GM18909 (cell line): Measurements from ENCODE around the gene CDH2.

Experiments
- ATAC-seq: cut with Tn5 transposase; IDR thresholded peaks from one replicate; pipeline ENCODE4 v1.9.1; 2021; ENCODE audit warnings: mild to moderate bottlenecking; ENCODE audit not compliant: unreplicated experiment, poor library complexity

CDH2 gene

DNA sequence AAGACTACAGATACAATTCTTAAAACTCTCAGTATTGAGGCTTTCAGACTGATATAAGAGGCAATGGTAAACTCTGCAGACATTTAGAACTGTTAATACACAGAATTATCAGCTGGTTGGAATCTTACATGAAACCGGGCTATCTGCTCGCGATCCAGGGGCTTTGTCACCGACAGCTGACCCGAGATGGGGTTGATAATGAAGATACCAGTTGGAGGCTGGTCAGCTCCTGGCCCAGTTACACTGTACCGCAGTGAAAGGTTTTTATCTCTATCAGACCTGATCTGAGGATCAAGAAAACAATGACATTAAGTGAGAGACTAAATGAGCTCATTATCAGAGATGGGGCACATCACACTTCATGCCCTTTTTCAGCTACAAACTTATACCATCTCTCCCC is 167.3 kb downstream of the CDH2 start:
- ATAC-seq = no peak

DNA sequence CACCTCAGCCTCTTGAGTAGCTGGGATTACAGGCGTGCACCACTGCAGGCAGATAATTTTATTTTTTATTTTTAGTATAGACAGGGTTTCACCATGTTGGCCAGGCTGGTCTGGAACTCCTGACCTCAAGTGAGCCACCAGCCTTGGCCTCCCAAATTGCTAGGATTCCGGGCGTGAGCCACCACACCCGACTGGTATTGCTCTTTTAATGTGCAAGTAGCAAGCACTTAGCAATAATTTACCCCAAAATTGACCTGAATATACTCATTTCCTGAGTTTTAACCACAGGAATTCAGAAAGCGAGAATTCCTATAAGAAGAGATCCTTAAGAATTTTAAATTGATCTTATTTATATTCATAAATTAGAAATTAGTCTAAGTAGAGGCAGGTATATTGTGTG is 169.1 kb downstream of the CDH2 start:
- no peak for ATAC-seq

DNA sequence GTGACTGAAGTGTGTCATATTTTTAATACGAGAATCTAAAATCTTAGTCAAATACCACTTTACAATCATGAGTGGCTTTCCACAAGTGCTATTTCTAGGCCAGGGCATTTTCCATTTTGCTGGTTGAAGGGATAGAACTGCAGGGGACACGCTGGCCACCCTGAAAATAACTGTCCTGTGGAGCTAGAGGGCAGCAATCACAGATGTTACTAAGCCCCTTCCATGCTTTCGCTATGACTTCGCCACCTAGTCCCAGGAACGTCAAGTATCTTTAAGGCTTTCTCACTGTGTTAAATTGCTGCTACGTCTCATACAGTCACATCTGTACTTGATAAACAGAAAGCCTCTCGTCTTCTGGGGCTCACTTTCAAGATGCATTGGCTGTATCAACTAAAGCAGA is 171.8 kb downstream of the CDH2 start:
- ATAC-seq = no peak

GRCh38 chr18:28004606-28005005 is 172.3 kb downstream of the CDH2 start:
- no peak for ATAC-seq

GRCh38 chr18:28003451-28003850 is 173.5 kb downstream of the CDH2 start:
- ATAC-seq = no peak

- no peak for ATAC-seq
These were observed 174.1 kb downstream of the CDH2 start for GRCh38 chr18:28002841-28003240.

DNA sequence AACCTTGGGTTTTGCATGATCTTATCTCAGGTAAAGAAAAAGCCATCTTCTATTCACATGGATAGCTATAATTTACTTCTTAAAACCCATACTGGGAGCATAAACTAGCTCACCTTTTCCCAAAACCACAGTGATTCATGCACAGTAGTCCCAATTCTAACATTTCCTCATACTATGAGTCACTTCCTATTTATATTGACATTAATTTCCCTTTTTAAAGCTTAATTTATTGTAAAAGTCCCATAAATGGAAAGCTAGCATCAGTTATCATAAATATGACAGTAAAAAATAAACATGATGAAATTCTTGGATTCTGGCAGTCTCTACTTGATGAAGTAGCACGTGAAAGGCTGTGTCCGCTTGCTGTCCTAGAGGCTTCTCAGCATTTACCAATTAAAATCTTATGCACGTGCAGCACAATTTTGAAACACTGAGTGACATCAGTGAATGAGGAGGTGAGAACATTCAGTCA is 180.1 kb downstream of the CDH2 start:
- no peak for ATAC-seq

DNA sequence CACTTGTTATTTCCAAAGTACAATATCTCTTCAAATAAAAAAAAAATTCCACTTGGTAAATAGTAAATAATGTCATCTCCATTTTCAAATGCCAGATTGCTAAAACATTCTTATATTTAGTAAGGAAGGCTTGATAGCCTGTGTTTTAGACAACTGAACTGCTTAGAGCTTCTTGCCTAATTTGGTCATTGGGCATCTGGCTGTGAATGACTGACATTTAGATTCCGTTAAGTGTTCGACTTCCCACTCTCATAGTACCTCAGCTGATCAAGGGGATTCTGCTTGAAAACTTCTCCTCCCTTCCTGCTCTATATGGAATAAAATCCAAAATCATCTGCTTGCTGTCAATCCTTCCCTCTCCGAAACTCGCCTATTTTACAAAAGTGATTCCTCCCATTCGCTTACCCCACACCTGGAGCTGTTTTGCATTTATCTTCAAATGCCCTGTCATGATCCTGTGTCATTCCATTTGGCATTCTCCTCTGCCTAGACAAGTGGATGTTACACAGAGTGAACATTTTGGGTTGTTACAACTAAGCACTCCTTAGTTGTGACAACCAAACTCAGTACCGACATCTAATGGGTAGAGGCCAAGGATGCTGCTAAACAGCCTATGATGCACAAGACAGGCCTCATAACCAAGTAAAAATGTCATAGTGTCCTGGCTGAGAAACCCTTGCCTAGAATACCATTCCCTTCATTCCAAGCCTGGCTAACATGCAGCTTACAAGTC is 181.0 kb downstream of the CDH2 start:
- no peak for ATAC-seq

DNA sequence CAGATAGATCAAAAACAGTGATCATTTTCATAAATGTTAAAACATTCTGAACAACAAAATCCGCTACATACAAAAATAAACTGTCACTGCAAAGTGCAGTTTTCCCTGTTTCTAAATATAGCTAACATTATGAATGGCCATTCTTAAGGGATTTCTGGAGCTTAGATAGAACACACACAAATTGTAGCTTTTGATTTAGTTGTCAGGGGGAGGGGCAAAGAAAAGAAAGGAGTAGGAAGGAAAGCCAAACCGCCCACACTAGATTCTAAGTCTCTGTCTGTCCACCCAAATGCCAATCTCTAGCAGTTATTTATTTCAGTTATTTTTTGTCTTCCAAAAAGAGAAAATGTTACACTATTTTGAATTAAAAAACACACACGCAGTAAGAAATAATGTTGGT is 182.4 kb downstream of the CDH2 start:
- no peak for ATAC-seq

DNA sequence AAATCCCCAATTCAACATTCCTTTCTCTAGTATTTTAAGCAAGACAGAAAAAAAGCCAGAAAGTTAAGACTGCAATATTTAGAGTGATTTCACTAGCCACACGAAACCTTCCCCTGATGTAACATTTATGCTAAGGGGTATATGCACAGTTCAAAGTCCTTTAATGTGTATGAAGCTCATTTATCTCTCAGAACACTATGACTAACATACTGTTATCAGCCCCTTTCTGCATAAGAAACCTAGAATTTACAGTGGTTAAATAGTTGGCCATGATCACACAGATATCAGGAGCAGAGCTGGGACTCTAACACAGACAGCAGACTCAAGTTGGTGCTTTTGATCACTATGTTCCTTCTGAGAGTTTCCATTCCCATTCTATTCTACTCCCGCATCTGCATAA is 185.5 kb downstream of the CDH2 start:
- no peak for ATAC-seq

DNA sequence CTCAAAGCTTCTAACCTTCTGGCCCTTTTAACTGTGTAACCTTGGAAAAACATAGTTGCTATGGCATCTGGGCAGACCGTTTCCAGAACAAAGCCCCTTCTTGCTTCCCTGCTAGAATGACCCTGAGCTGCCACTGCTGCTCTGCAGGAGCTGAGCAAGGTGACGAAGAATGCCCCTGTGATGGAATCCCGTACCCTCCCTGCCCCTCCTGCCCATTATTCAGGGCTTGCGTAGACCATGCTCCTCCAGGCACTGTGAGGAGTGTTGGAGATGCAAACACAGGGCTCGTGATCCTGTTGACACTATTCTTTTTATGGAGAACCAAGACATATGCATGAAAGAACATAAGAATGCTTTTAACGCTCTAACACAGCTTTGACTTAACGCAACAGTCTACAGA is 191.1 kb downstream of the CDH2 start:
- no peak for ATAC-seq

GRCh38 chr18:27983780-27984179 is 193.2 kb downstream of the CDH2 start:
- no peak for ATAC-seq

GRCh38 chr18:27976806-27977408 is 200.0 kb downstream of the CDH2 start:
- ATAC-seq = no peak

DNA sequence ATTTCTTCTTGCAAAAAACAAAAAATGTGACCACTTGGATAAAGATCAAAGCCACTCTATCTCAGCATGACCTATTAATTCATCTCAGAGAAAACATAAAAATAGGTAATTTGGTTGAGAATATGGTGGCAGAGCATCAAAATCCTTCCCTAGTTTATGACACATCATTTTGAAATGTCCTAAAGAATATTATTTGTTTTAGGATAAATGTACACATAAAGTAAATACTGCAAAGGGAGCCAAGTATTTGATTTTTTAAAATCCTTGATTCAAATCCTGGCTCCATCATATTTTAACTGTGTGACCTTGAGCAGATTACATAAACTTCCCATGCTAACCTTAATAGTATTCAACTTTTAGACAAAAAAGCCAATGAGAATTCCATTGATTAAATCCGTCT is 206.6 kb downstream of the CDH2 start:
- ATAC-seq = no peak

- ATAC-seq = no peak
These were observed 207.7 kb downstream of the CDH2 start for GRCh38 chr18:27969206-27969605.

DNA sequence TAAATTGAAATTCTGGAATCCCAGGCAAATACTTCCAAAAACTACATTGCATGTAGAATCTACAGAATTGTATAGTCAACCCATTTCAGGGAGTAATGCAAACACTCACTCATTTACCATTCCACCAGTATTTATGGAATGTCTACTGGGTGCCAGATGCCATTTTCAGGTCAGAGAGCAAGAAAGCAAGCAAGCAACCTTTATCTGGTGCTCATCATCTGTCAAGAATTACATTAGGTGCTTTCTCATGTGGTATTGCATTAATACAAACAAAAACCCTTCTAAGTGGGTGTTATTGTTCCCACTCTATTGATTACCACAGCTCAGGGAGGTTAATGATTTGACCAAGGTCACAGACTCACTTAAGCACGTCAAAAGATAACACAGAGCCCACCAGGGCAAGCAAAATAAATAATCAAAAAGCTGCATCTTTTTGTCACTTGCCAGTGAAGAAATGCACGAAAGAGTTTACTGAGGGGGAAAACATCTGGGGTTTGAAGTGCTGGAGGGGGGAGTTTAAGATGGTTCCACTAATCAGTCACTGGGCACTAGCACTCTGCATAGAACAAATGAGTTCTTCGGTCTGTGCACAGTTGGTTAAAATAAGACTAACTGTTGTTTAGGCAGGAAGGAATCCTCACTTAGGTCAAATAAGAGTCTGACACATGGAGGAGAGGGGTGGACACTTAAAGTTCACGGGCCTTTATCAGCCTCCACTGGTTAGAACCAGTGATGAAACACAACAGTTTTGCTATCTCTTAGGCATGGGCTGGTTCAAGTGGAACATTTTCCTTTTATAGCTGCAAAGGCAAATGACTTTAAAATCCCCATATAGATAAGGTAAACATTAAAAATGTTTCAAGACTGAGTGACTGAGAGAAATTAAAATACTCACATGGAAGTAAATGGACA is 208.8 kb downstream of the CDH2 start:
- ATAC-seq = no peak

- ATAC-seq = no peak
These were observed 210.0 kb downstream of the CDH2 start for GRCh38 chr18:27966881-27967280.

DNA sequence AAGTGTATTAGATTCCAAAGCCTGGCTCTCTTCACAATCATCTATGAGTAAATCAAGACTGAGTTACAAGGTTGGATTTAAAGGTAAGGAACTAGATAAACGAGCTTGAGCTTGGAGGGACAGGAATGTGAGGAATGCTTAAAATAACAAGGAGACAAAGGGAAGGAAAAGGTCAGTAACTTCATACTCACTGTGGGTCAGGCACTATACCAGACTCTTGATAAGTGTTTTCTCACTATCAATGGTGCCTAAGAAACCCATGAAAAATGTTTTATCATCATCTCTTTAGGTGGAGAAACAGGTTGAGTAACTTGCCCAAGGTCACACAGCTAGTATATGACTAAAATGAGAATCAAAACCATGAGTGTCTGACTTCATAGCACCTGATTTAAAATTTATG is 212.1 kb downstream of the CDH2 start:
- no peak for ATAC-seq

GRCh38 chr18:27959101-27959500 is 217.8 kb downstream of the CDH2 start:
- ATAC-seq = no peak

DNA sequence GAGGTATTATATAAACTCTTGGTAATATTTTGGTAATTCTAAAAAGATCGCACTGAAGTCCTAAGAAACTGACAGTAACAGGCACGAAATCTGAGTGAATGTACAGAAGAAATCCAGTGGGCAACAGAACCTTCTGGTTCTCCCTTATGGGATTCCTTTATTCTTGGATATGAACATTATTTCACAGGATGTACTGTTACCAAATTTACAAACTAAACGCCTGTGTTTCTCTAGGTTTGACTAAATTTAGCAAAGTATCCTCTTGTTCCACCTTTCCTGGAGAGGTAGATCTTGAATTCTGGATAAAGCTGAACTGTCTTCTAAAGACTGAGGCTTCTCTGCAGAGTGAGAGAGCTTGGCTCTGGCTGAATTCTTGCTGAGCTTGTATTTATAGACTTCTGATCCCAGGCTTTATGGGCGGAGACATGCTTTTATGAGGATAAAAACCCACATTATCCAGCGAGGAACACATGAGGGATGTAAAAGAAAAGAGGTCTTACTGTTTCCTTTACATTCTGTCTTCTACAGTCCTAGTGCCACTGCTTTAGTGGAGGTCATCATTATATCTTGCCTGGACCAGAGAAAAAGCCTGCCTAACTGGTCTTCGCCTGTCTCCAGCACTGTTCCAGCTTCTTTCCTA is 220.8 kb downstream of the CDH2 start:
- ATAC-seq = no peak

DNA sequence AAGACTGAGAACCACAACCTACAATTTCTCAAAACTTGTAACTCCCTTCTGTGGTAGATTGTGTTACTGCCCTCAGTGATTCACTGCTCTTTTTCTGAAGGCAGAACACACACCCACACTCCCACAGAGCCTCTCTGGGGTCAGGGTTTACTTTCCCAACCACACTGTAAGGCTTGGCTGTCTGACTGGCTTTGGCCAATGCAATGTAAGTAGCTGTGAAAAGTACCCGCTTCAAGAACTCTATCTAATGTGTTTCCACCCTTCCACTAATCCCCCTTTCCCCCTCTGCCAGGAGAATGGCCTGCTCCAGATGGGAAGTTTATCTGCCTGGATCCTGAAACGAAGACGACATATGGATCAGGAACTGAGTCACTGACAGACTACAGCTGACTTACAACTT is 222.7 kb downstream of the CDH2 start:
- ATAC-seq = no peak
